ENCODE data around the gene AHCY. TPM values are rescaled to one million over a fixed set of nuclear protein-coding genes. Genes with fewer than 3 reads are reported as not detected.

AHCY gene
- total and polyA plus RNA-seq, 11 donors, result 48.3 to 132 (median 59.1) TPM

DNA sequence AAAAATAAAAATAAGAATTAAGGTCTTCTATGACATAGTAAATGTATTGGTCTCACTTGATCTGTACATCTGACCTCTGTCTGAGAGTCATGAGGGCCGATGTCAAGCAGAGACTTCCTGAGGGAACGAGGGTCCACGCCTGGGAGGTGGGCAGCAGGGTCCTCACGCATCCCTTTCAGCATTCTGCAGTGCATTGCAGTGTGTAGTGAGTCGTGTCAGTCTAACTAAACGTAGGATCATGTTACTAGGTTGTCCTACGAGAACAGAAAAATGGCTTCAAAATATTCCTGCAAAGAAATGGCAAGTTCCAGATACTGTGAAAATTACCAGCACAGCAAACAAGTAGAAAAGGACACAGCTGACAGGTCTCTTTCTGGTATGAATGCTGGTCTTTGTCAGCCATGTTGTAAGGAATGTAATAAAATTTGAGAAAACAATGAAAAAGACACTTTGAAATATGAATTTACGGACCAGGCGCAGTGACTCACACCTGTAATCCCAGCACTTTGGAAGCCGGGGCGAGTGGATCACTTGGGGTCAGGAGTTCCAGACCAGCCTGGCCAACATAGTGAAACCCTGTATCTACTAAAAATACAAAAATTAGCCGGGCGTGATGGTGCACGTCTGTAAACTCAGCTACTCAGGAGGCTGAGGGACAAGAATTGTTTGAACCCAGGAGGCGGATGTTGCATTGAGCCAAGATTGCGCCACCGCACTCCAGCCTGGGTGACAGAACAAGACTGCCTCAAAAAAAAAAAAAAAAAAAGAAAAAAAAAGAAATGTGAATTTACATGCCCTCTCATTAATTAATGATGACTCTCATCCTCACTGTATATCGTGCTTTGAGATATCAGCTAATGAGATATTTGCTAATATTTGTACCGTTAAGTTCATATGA lies 2.4 kb upstream of the AHCY start:
- Histone ChIP-seq H3K4me1 (peaks cover 0 to 25% (median 14%) of the 10 kb centered on the region in 12 donors), H3K4me3 (no peak overlapping the region), H3K36me3 (no peaks in the 10 kb centered on the region), H3K27ac (no peak overlapping the region), H3K9me3 (no peaks in the 10 kb centered on the region), H3K27me3 (no peaks in the 10 kb centered on the region)
- no peak for ATAC-seq
- no peak for TF ChIP-seq POLR2A (IDR thresholded peaks at IDR 0.05)
- intact Hi-C loops (cut with DNase I), result loop anchor here in 1 of 10 donors (10.0 kb wide), 1 partner anchor 399 kb away; the partner anchor contains the start of gene TP53INP2
- DNase-seq, result no peak
- WGBS, 4 donors, result 80 to 84% (median 82%) methylated on average over 19 of the region's 19 CpGs

DNA sequence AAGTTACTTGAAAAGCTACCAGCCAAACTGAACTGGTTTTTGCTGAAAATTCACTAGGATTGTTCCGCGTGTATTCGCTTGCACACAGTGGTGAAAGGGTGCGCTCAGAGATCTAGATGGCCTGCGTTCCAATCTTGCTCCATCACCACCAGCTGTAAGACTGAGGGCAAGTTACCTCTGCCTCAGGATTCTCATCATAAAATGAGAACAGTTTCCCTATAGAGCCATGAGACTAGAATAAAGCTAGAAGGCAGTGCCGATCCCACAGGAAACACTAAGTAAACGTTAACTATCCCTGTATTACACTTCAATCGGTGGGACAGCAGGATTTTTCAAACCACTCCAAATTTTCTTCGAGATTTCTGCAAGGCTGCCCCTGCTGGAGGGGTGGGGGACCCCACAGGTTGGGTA lies 838 bp downstream of the AHCY start:
- Histone ChIP-seq H3K36me3 (no peaks in the 10 kb centered on the region), H3K27ac (peak overlapping the region; percentile 70 to 98 (median 92)), H3K4me1 (peaks cover 0 to 34% (median 16%) of the 10 kb centered on the region in 12 donors), H3K9me3 (no peaks in the 10 kb centered on the region), H3K4me3 (peak overlapping the region; percentile 58 to 95 (median 74)), H3K27me3 (no peaks in the 10 kb centered on the region)
- no peak for ATAC-seq
- TF ChIP-seq POLR2A (IDR thresholded peaks at IDR 0.05), result no peak
- TF ChIP-seq, protein P1, sequence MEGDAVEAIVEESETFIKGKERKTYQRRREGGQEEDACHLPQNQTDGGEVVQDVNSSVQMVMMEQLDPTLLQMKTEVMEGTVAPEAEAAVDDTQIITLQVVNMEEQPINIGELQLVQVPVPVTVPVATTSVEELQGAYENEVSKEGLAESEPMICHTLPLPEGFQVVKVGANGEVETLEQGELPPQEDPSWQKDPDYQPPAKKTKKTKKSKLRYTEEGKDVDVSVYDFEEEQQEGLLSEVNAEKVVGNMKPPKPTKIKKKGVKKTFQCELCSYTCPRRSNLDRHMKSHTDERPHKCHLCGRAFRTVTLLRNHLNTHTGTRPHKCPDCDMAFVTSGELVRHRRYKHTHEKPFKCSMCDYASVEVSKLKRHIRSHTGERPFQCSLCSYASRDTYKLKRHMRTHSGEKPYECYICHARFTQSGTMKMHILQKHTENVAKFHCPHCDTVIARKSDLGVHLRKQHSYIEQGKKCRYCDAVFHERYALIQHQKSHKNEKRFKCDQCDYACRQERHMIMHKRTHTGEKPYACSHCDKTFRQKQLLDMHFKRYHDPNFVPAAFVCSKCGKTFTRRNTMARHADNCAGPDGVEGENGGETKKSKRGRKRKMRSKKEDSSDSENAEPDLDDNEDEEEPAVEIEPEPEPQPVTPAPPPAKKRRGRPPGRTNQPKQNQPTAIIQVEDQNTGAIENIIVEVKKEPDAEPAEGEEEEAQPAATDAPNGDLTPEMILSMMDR (IDR thresholded peaks at IDR 0.05), result peak in 2 of 12 donors; percentile 9 to 13
- intact Hi-C loops (cut with DNase I), result loop anchor here in 4 of 10 donors (2.0 to 10.0 kb wide), 5 partner anchors 40 to 405 kb away; partner anchors contain the start of genes DYNLRB1 (in 1 of the 4), ITCH (in 1 of the 4) and TP53INP2 (in 1 of the 4)
- 27 to 32% (median 31%) methylated on average over 9 of the region's 9 CpGs for WGBS, 4 donors
- DNase-seq, result no peak

DNA sequence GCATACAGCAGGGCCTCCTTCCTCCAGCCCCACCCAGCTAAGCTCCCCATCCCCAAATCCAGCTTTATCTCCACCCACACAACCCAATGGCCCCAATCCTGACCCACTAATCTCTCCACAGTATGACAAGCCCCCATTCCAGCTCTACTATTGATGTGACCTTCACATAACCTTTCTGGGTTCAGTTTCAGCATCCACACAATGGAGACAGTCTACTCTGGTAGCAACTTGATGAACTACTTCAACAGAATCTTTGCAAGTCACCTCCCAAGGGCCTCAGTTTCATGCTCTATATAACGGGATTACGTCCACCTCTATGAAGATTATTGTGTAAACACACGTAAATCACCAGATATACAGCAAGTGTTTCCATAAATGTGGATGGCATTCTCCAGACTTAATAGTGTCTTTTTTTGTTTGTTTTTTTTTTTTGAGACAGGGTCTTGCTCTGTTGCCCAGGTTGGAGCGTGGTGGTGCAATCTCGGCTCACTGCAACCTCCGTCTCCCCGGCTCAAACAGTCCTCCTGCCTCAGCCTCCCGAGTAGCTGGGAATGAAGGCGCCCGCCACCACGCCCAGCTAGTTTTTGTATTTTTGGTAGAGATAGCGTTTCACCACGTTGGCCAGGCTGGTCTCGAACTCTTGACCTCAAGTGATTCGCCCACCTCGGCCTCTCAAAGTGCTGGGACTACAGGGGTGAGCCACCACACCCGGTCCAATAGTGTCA lies 1.4 kb downstream of the AHCY start:
- H3K27ac ChIP-seq, result peak overlapping the region in 7 of 12 donors; percentile 24 to 98 (median 88)
- no peak for TF ChIP-seq POLR2A (IDR thresholded peaks at IDR 0.05)
- TF ChIP-seq, protein P1 (IDR thresholded peaks at IDR 0.05), result no peak
- H3K36me3 ChIP-seq, result no peaks in the 10 kb centered on the region
- WGBS, 4 donors, result 89 to 92% (median 90%) methylated on average over 17 of the region's 17 CpGs
- DNase-seq (no peak), ATAC-seq (no peak)
- H3K4me3 ChIP-seq, result peak overlapping the region in 10 of 12 donors; percentile 58 to 95 (median 78)
- peaks cover 0 to 34% (median 16%) of the 10 kb centered on the region in 12 donors for H3K4me1 ChIP-seq
- no peaks in the 10 kb centered on the region for H3K27me3 ChIP-seq
- intact Hi-C loops (cut with DNase I), result loop anchor here in 4 of 10 donors (2.0 to 10.0 kb wide), 5 partner anchors 39 to 406 kb away; partner anchors contain the start of genes DYNLRB1 (in 1 of the 4), ITCH (in 1 of the 4) and TP53INP2 (in 1 of the 4)
- H3K9me3 ChIP-seq, result no peaks in the 10 kb centered on the region

DNA sequence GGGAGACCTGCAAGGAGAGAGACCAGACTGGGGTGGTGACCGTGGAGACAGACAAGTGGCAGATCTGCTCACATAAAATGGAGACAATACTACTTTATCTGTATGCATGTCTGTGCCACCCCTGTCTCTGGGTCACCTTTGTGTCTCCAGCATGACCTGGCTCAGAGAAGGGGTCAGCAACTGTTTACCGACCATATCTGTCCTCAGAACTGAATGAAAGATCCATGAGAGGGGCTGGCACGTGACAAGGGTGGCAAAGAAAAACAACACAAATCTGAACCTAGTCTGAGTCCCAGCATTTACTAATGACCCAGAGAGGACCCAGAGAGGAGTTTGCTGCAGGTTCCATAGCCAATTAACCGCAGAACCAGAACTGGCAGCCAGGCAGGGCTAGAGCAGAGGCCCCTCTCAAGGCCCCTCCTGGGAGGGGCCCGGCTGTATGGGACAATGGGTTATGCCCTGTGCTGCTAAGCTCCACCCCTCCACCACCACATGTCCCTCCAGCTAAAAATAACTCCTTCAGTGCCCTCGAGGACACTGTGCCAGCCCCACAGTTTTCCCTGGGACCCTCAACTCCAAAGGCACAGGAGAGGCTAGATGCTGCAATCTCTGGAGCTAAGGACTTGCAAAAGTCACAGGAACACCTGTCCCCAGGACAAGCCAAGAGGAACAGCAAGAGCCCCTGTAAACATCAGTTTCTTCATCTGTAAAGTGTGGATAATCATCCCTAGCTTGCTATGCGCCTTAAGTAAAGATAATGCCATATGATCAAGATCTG lies 2.2 kb downstream of the AHCY start:
- TF ChIP-seq, protein P1 (IDR thresholded peaks at IDR 0.05), result no peak
- TF ChIP-seq POLR2A (IDR thresholded peaks at IDR 0.05), result no peak
- Histone ChIP-seq H3K27me3 (no peaks in the 10 kb centered on the region), H3K9me3 (no peaks in the 10 kb centered on the region), H3K36me3 (no peaks in the 10 kb centered on the region), H3K4me3 (peak overlapping the region in 1 of 12 donors; percentile 3), H3K4me1 (peaks cover 0 to 34% (median 16%) of the 10 kb centered on the region in 12 donors), H3K27ac (peak overlapping the region in 6 of 12 donors; percentile 22 to 62 (median 34))
- 51 to 55% (median 53%) methylated on average over 7 of the region's 7 CpGs for WGBS, 4 donors
- DNase-seq (peak in 3 of 5 donors; percentile 27 to 63 (median 36)), ATAC-seq (peak; percentile 21 to 60 (median 45))
- intact Hi-C loops (cut with DNase I), result loop anchor here in 3 of 10 donors (5.0 to 10.0 kb wide), 4 partner anchors 39 to 406 kb away; partner anchors contain the start of genes ITCH (in 1 of the 3) and TP53INP2 (in 1 of the 3)

Data from heart left ventricle (tissue), 16 donors.